IMR-90 (cell line): ENCODE data around the gene CAMK2D. TPM values are rescaled to one million over a fixed set of nuclear protein-coding genes. Genes with fewer than 3 reads are reported as not detected.

Experiments used
- ATAC-seq: fragments of 200-7000 bp; cut with Tn5 transposase; 2 replicates; pipeline ENCODE4 v1.9.1; 2020; ENCODE audit warnings: low read depth, mild to moderate bottlenecking, moderate library complexity
- BruUV-seq: library from RNA; stranded (reverse); fragments of 400-500 nt; replicated peaks from 2 replicates; lab custom pipeline; 2021; lab: Mats Ljungman, UMichigan
- CTCF ChIA-PET: fragments of 300-600 bp; formaldehyde crosslinking; extraction: SDS; loops from one replicate; lab custom pipeline; 2021; ENCODE audit warnings: antibody characterized with exemption; lab: Yijun Ruan, JAX
- POLR2A ChIA-PET: fragments of 300-600 bp; sonication (Branson Sonifier 250); formaldehyde crosslinking; loops from one replicate; lab custom pipeline; 2022; ENCODE audit warnings: antibody characterized with exemption; ENCODE audit not compliant: unreplicated experiment; lab: Charles Lee
- DNase-seq: peaks from one replicate; pipeline ENCODE4 v3.0.0; 2013
- H2AFZ ChIP-seq: replicated peaks from 2 replicates; pipeline ENCODE3; 2013; ENCODE audit warnings: low read length, mild to moderate bottlenecking; ENCODE audit not compliant: poor library complexity
- H2AK5ac ChIP-seq: 2 replicates; pipeline ENCODE4 v1.6.1; 2013; ENCODE audit warnings: low read depth, low read length, inconsistent platforms
- H2AK9ac ChIP-seq: replicated peaks from 2 replicates; pipeline ENCODE3; 2013; ENCODE audit warnings: mild to moderate bottlenecking, low read depth, low read length, moderate library complexity; ENCODE audit not compliant: poor library complexity
- H2BK120ac ChIP-seq: 2 replicates; pipeline ENCODE4 v1.6.1; 2013; ENCODE audit warnings: low read depth, low read length, inconsistent platforms
- H2BK15ac ChIP-seq: 3 replicates; pipeline ENCODE4 v1.6.1; 2013; ENCODE audit warnings: low read depth, low read length, inconsistent platforms
- H2BK20ac ChIP-seq: 2 replicates; pipeline ENCODE4 v1.6.1; 2013; ENCODE audit warnings: low read depth, mild to moderate bottlenecking, inconsistent platforms, low read length, moderate library complexity
- H2BK5ac ChIP-seq: 2 replicates; pipeline ENCODE4 v1.6.1; 2013; ENCODE audit warnings: mild to moderate bottlenecking, low read depth, low read length, inconsistent platforms; ENCODE audit not compliant: poor library complexity, severe bottlenecking
- H3K14ac ChIP-seq: replicated peaks from 2 replicates; pipeline ENCODE4 v1.6.1; 2013; ENCODE audit warnings: low read depth, low read length, inconsistent platforms
- H3K18ac ChIP-seq: 2 replicates; pipeline ENCODE4 v1.6.1; 2013; ENCODE audit warnings: low read depth, low read length, control low read depth
- H3K23ac ChIP-seq: 2 replicates; pipeline ENCODE4 v1.6.1; 2013; ENCODE audit warnings: low read depth, low read length, inconsistent platforms
- H3K27ac ChIP-seq: 2 replicates; pipeline ENCODE4 v1.5.1; 2013; ENCODE audit warnings: mild to moderate bottlenecking, control low read depth, low read length; ENCODE audit not compliant: insufficient read depth
- H3K27me3 ChIP-seq: 2 replicates; pipeline ENCODE4 v1.6.1; 2013; ENCODE audit warnings: low read length; ENCODE audit not compliant: control insufficient read depth, insufficient read depth
- H3K36me3 ChIP-seq: 2 replicates; pipeline ENCODE4 v1.6.1; 2013; ENCODE audit warnings: low read length, mixed read lengths; ENCODE audit not compliant: control insufficient read depth, insufficient read depth
- H3K4ac ChIP-seq: 2 replicates; pipeline ENCODE4 v1.6.1; 2013; ENCODE audit warnings: low read depth, low read length, inconsistent platforms
- H3K4me1 ChIP-seq: 2 replicates; pipeline ENCODE4 v1.6.1; 2013; ENCODE audit warnings: low read length, mixed read lengths; ENCODE audit not compliant: control insufficient read depth, insufficient read depth
- H3K4me2 ChIP-seq: 2 replicates; pipeline ENCODE4 v1.6.1; 2013; ENCODE audit warnings: low read depth, mild to moderate bottlenecking, control low read depth, low read length, moderate library complexity
- H3K4me3 ChIP-seq: 2 replicates; pipeline ENCODE4 v1.5.1; 2013; ENCODE audit warnings: low read depth, mild to moderate bottlenecking, control low read depth, low read length, moderate library complexity; ENCODE audit not compliant: insufficient read depth
- H3K56ac ChIP-seq: 2 replicates; pipeline ENCODE4 v1.6.1; 2013; ENCODE audit warnings: low read length, inconsistent platforms; ENCODE audit not compliant: insufficient read depth; ENCODE audit errors: extremely low read depth
- H3K79me1 ChIP-seq, 2 experiments: 2 replicates each; pipeline ENCODE4 v1.6.1; 2013; ENCODE audit warnings: low read length in 2 of 2, inconsistent platforms in 1 of 2, low read depth in 1 of 2
- H3K9ac ChIP-seq: 2 replicates; pipeline ENCODE4 v1.6.1; 2013; ENCODE audit warnings: low read depth, low read length, control low read depth
- H3K9me1 ChIP-seq: 2 replicates; pipeline ENCODE4 v1.6.1; 2013; ENCODE audit warnings: low read length, inconsistent platforms; ENCODE audit not compliant: insufficient read depth
- H3K9me3 ChIP-seq: 2 replicates; pipeline ENCODE4 v1.6.1; 2013; ENCODE audit warnings: low read length; ENCODE audit not compliant: control insufficient read depth, insufficient read depth
- H4K20me1 ChIP-seq: 2 replicates; pipeline ENCODE4 v1.6.1; 2013; ENCODE audit warnings: low read length, inconsistent platforms; ENCODE audit not compliant: insufficient read depth
- H4K5ac ChIP-seq: 2 replicates; pipeline ENCODE4 v1.6.1; 2013; ENCODE audit warnings: mild to moderate bottlenecking, low read depth, low read length, control low read depth
- H4K8ac ChIP-seq, 2 experiments: 2 replicates each; pipeline ENCODE4 v1.6.1; 2013; ENCODE audit warnings: low read depth in 2 of 2, low read length in 2 of 2, control low read depth in 1 of 2, inconsistent platforms in 1 of 2
- H4K91ac ChIP-seq: 2 replicates; pipeline ENCODE4 v1.6.1; 2013; ENCODE audit warnings: low read depth, low read length, inconsistent platforms; ENCODE audit not compliant: insufficient read depth
- BHLHE40 ChIP-seq: fragments of 150-350 bp; IDR thresholded peaks from 2 replicates; pipeline ENCODE4 v1.6.1; 2016; ENCODE audit warnings: mild to moderate bottlenecking, low read depth, low read length
- POLR2A ChIP-seq: IDR thresholded peaks from 2 replicates; pipeline ENCODE4 v1.6.1; 2012; ENCODE audit warnings: mild to moderate bottlenecking, low read depth, low read length
- RCOR1 ChIP-seq: IDR thresholded peaks from 2 replicates; pipeline ENCODE4 v1.6.1; 2012; ENCODE audit warnings: mild to moderate bottlenecking, low read length, improper control_type of control experiment; ENCODE audit not compliant: insufficient replicate concordance
- WGBS, 2 experiments: methylation state at CpG; one replicate each; pipeline versions ENCODE4 v1.1.5 to v1.1.7; 2013; ENCODE audit warnings: missing lambda C conversion rate in 2 of 2; ENCODE audit not compliant: insufficient read length in 1 of 2; ENCODE audit errors: extremely low coverage in 2 of 2; 5-methylcytosine and 5-hydroxymethylcytosine counted together
- dilution Hi-C: fragments of 300-500 bp; cut with HindIII; formaldehyde crosslinking; loops from one replicate; pipeline ENCODE4 v1.14.3; 2018; ENCODE audit warnings: low sequenced_read_pairs; ENCODE audit not compliant: unreplicated experiment
- in situ Hi-C: fragments of 300-500 bp; cut with MboI; formaldehyde crosslinking; loops from 3 replicates; pipeline ENCODE4 v1.14.3; 2019; ENCODE audit warnings: low sequenced_read_pairs, inconsistent platforms, mixed read lengths
- intact Hi-C: fragments of 100-400 bp; cut with micrococcal nuclease; formaldehyde crosslinking; loops from 2 replicates; pipeline ENCODE4 v1.10.0; 2022
- polyA plus RNA-seq, 3 experiments: library from polyadenylated mRNA; depleted of rRNA; stranded (reverse); fragments of >200 nt; gene quantifications; 2 replicates each; pipeline ENCODE4 v1.2.3, GENCODE V29; 2012; ENCODE audit warnings: low replicate concordance in 1 of 3
- total RNA-seq: library from RNA; depleted of rRNA; stranded (reverse); fragments of >200 nt; gene quantifications from 2 replicates; pipeline ENCODE4 v1.2.3, GENCODE V29; 2012
- TF ChIP-seq, protein P1 (sequence below): conservative IDR thresholded peaks from 2 replicates; pipeline ENCODE4 v1.5.1; 2012; ENCODE audit warnings: mild to moderate bottlenecking, low read depth, low read length, improper control_type of control experiment

Gene CAMK2D
- total and polyA plus RNA-seq, 2 of the 4 experiments (the other 2 are of a cell fraction), result 44.6 to 156 TPM

DNA sequence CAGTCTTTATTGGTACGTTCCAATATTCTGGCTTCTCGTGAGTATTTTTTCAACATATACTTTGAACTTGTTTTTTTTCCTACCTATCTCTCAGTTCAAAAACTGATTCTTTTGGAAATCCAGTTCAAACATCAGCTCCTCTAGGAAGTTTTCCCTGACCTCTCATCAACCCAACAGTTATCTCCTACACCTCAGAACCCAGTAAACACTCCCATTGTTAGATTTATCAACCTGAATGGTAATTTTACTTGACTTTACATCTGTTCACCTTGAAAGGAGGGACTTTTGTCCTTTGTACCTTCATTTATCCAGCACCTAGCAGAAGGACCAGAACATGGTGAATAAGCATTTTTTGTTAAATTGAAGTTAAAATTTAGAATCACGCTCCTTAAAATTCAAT is 13.6 kb downstream of the CAMK2D start:
- Histone ChIP-seq H3K4me3 (no peak overlapping the region), H3K4me2 (no peak overlapping the region), H2AK9ac (no peak overlapping the region), H3K4me1 (no peaks in the 10 kb centered on the region), H3K56ac (no peak overlapping the region), H4K91ac (no peak overlapping the region), H3K4ac (no peak overlapping the region), H4K20me1 (peaks cover 20% of the 10 kb centered on the region; the same call in 1 of the 2 replicates), H2BK120ac (no peak overlapping the region), H2BK20ac (no peak overlapping the region), H3K36me3 (peaks cover 3% of the 10 kb centered on the region; the same call in 1 of the 2 replicates), H3K27me3 (no peaks in the 10 kb centered on the region), H2AFZ (no peak overlapping the region), H4K8ac (no peak overlapping the region), H3K18ac (no peak overlapping the region), H3K9me3 (no peaks in the 10 kb centered on the region), H2BK5ac (no peak overlapping the region), H3K23ac (no peak overlapping the region), H3K79me1 (peaks cover 24 to 52% of the 10 kb centered on the region in 2 experiments), H3K9ac (no peak overlapping the region), H3K9me1 (peaks cover 9% of the 10 kb centered on the region; the same call in 1 of the 2 replicates), H3K14ac (no peak overlapping the region), H2AK5ac (no peak overlapping the region), H4K5ac (no peak overlapping the region), H2BK15ac (no peak overlapping the region), H3K27ac (no peak overlapping the region)
- no TSS peak for BruUV-seq
- ChIA-PET CTCF (no interaction called here), POLR2A (no interaction called here)
- 100% methylated on average over 1 of the region's 3 CpGs; no CpG with 5 or more reads in 1 of the 2 experiments for WGBS, 2 experiments
- no peak for ATAC-seq
- intact Hi-C loops (no loop called here), in situ Hi-C loops (no loop called here), dilution Hi-C loops (no loop called here)
- no peak for DNase-seq
- no peak for TF ChIP-seq RCOR1
- no peak for TF ChIP-seq POLR2A
- TF ChIP-seq, protein P1, sequence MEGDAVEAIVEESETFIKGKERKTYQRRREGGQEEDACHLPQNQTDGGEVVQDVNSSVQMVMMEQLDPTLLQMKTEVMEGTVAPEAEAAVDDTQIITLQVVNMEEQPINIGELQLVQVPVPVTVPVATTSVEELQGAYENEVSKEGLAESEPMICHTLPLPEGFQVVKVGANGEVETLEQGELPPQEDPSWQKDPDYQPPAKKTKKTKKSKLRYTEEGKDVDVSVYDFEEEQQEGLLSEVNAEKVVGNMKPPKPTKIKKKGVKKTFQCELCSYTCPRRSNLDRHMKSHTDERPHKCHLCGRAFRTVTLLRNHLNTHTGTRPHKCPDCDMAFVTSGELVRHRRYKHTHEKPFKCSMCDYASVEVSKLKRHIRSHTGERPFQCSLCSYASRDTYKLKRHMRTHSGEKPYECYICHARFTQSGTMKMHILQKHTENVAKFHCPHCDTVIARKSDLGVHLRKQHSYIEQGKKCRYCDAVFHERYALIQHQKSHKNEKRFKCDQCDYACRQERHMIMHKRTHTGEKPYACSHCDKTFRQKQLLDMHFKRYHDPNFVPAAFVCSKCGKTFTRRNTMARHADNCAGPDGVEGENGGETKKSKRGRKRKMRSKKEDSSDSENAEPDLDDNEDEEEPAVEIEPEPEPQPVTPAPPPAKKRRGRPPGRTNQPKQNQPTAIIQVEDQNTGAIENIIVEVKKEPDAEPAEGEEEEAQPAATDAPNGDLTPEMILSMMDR, result no peak
- no peak for TF ChIP-seq BHLHE40
